ENCODE measurements around the gene PDGFB. TPM values are rescaled to one million over a fixed set of nuclear protein-coding genes. Genes with fewer than 3 reads are reported as not detected.

The PDGFB gene
- total and polyA plus RNA-seq, 9 of the 15 experiments (the other 6 are each of a cell fraction or from before 2014, with no cell fraction given): 0.07 to 4.0 (median 0.48) TPM; not detected in 1

- H3K4me1 ChIP-seq (replicated peaks in 1 of 2; ENCODE audit: control insufficient read depth in 2 of 2, insufficient read depth in 2 of 2, low read length in 2 of 2): peaks cover 12% of the 10 kb centered on the region in 2 experiments; a peak in 4 of 5 replicates
- intact Hi-C loops (cut with micrococcal nuclease): no loop called here
- no peaks in the 10 kb centered on the region for H3K27me3 ChIP-seq (ENCODE audit: control insufficient read depth in 2 of 2, insufficient read depth in 2 of 2, low read length in 2 of 2)
- H3K27ac ChIP-seq (ENCODE audit: extremely low read depth, low read depth, low read length): no peak overlapping the region
- no peak for DNase-seq (ENCODE audit: extremely low read depth in 1 of 4, low spot score in 3 of 4)
- peaks cover 6% of the 10 kb centered on the region for H3K9me3 ChIP-seq (replicated peaks; ENCODE audit: control insufficient read depth, insufficient read depth, low read depth, low read length)
- TF ChIP-seq MXI1 (IDR thresholded peaks at IDR 0.05; ENCODE audit: low read depth, low read length): no peak
- TF ChIP-seq RBM25 (IDR thresholded peaks at IDR 0.05; ENCODE audit: low read depth, low read length, severe bottlenecking): peak; percentile 29
- TF ChIP-seq MYBL2 (IDR thresholded peaks at IDR 0.05; ENCODE audit: low read depth): no peak
- no peak for TF ChIP-seq MYBL2 (CRISPR knock-in tag; IDR thresholded peaks at IDR 0.05; ENCODE audit: borderline replicate concordance)
- no peak for TF ChIP-seq ARID1B (IDR thresholded peaks at IDR 0.05)
- no peak overlapping the region for H3K9ac ChIP-seq (ENCODE audit: insufficient read depth in 1 of 2, low read depth in 2 of 2, low read length in 2 of 2)
- ATAC-seq: no peak
- BruUV-seq (replicated peaks): no TSS peak
- in situ Hi-C loops (cut with MboI): no loop called here
- no peak overlapping the region for H3K4me2 ChIP-seq (ENCODE audit: insufficient read depth, low read length)
- no peak for FAIRE-seq
- H3K36me3 ChIP-seq (ENCODE audit: control insufficient read depth, insufficient read depth, low read length): no peaks in the 10 kb centered on the region
- CTCF ChIA-PET (ENCODE audit: low intra/inter-chr PET ratio): no interaction called here
- no peaks in the 10 kb centered on the region for H3K79me2 ChIP-seq (ENCODE audit: control insufficient read depth, insufficient read depth, low read length)
- no peak overlapping the region for H2AFZ ChIP-seq (ENCODE audit: low read depth, low read length)
- H4K20me1 ChIP-seq (replicated peaks; ENCODE audit: control insufficient read depth, insufficient read depth, low read length): no peaks in the 10 kb centered on the region
- no peaks in the 10 kb centered on the region for H3K9me1 ChIP-seq (ENCODE audit: control insufficient read depth, insufficient read depth, low read length)
- POLR2A ChIA-PET: no interaction called here
- no peak overlapping the region for H3K4me3 ChIP-seq
- 59% methylated on average over 8 of the region's 10 CpGs for WGBS (ENCODE audit: insufficient coverage, low coverage, missing lambda C conversion rate)
Measured at GRCh38 chr22:39263626-39264348, 19.0 kb upstream of the PDGFB start.

GRCh38 chr22:39259666-39260065 is 14.9 kb upstream of the PDGFB start:
- no peaks in the 10 kb centered on the region for H4K20me1 ChIP-seq (replicated peaks; ENCODE audit: control insufficient read depth, insufficient read depth, low read length)
- no peak for FAIRE-seq
- H3K36me3 ChIP-seq (ENCODE audit: control insufficient read depth, insufficient read depth, low read length): no peaks in the 10 kb centered on the region
- peaks cover 6% of the 10 kb centered on the region for H3K9me3 ChIP-seq (replicated peaks; ENCODE audit: control insufficient read depth, insufficient read depth, low read depth, low read length)
- no peak for DNase-seq (ENCODE audit: extremely low read depth in 1 of 4, low spot score in 3 of 4)
- no peaks in the 10 kb centered on the region for H3K9me1 ChIP-seq (ENCODE audit: control insufficient read depth, insufficient read depth, low read length)
- H3K27me3 ChIP-seq (ENCODE audit: control insufficient read depth in 2 of 2, insufficient read depth in 2 of 2, low read length in 2 of 2): no peaks in the 10 kb centered on the region
- H3K79me2 ChIP-seq (ENCODE audit: control insufficient read depth, insufficient read depth, low read length): no peaks in the 10 kb centered on the region
- no peak overlapping the region for H3K27ac ChIP-seq (ENCODE audit: extremely low read depth, low read depth, low read length)
- ChIA-PET CTCF (ENCODE audit: low intra/inter-chr PET ratio) (no interaction called here), POLR2A (no interaction called here)
- H3K4me2 ChIP-seq (ENCODE audit: insufficient read depth, low read length): no peak overlapping the region
- ATAC-seq: no peak
- intact Hi-C loops (cut with micrococcal nuclease) (no loop called here), in situ Hi-C loops (cut with MboI) (no loop called here)
- H3K4me3 ChIP-seq: no peak overlapping the region
- H2AFZ ChIP-seq (ENCODE audit: low read depth, low read length): no peak overlapping the region
- peaks cover 8 to 30% of the 10 kb centered on the region in 2 experiments; a peak in 4 of 5 replicates for H3K4me1 ChIP-seq (replicated peaks in 1 of 2; ENCODE audit: control insufficient read depth in 2 of 2, insufficient read depth in 2 of 2, low read length in 2 of 2)
- no TSS peak for BruUV-seq (replicated peaks)
- H3K9ac ChIP-seq (ENCODE audit: insufficient read depth in 1 of 2, low read depth in 2 of 2, low read length in 2 of 2): no peak overlapping the region
- 28% methylated on average over 4 of the region's 4 CpGs for WGBS (ENCODE audit: insufficient coverage, low coverage, missing lambda C conversion rate)
- TF ChIP-seq ZBED1 (IDR thresholded peaks at IDR 0.05): no peak
- no peak for TF ChIP-seq FIP1L1 (IDR thresholded peaks at IDR 0.05; ENCODE audit: low read depth, low read length, poor library complexity, severe bottlenecking)
- no peak for TF ChIP-seq CLOCK (CRISPR knock-in tag; IDR thresholded peaks at IDR 0.05; ENCODE audit: borderline replicate concordance)
- TF ChIP-seq ATF6 (CRISPR knock-in tag; IDR thresholded peaks at IDR 0.05): no peak
- no peak for TF ChIP-seq NBN (IDR thresholded peaks at IDR 0.05; ENCODE audit: low read depth)
- TF ChIP-seq TCF7 (IDR thresholded peaks at IDR 0.05; ENCODE audit: borderline replicate concordance): no peak

Measured in K562 (cell line).